Natural killer cell (primary cell): ENCODE results near the gene CDCA8. TPM values are rescaled to one million over a fixed set of nuclear protein-coding genes. Genes with fewer than 3 reads are reported as not detected.

ENCODE experiments used
- ATAC-seq, 3 donors: fragments of 150-1000 bp in 2 of 3; fragments of 200-7000 bp in 1 of 3; cut with Tn5 transposase; 1 replicate in 1 of 3; 2 replicates in 2 of 3; pipeline ENCODE4 v1.10.0; 2021; ENCODE audit warnings: mild to moderate bottlenecking in 2 of 3, moderate library complexity in 2 of 3
- DNase-seq, 2 donors: peaks; one replicate each; pipeline versions ENCODE4 v3.0.0 to v3.0.0-alpha.2; 2013 to 2021; ENCODE audit warnings: mixed read lengths in 1 of 2
- H3K27ac ChIP-seq: one replicate; pipeline ENCODE4 v1.5.1; 2013; ENCODE audit warnings: mild to moderate bottlenecking, low read length
- H3K27me3 ChIP-seq: one replicate; pipeline ENCODE4 v1.6.1; 2013; ENCODE audit warnings: low read length; ENCODE audit not compliant: control insufficient read depth, insufficient read depth
- H3K36me3 ChIP-seq: one replicate; pipeline ENCODE4 v1.6.1; 2013; ENCODE audit warnings: low read length; ENCODE audit not compliant: control insufficient read depth, insufficient read depth
- H3K4me1 ChIP-seq: one replicate; pipeline ENCODE4 v1.6.1; 2013; ENCODE audit warnings: low read length; ENCODE audit not compliant: control insufficient read depth, insufficient read depth
- H3K4me3 ChIP-seq: one replicate; pipeline ENCODE4 v1.5.1; 2013; ENCODE audit warnings: low read length
- H3K9me3 ChIP-seq: one replicate; pipeline ENCODE4 v1.6.1; 2013; ENCODE audit warnings: low read length; ENCODE audit not compliant: control insufficient read depth, insufficient read depth
- H3K27ac Mint-ChIP-seq, 2 donors: one replicate each; pipeline ENCODE4 v1.8.0; 2022; ENCODE audit warnings: mild to moderate bottlenecking in 2 of 2, mixed read lengths in 2 of 2, moderate library complexity in 1 of 2
- H3K27me3 Mint-ChIP-seq, 2 donors: one replicate each; pipeline ENCODE4 v1.8.0; 2022; ENCODE audit warnings: low read depth in 2 of 2, mixed read lengths in 2 of 2
- H3K36me3 Mint-ChIP-seq: one replicate; pipeline ENCODE4 v1.8.0; 2022; ENCODE audit warnings: mixed read lengths
- H3K4me1 Mint-ChIP-seq, 2 donors: one replicate each; pipeline ENCODE4 v1.8.0; 2022; ENCODE audit warnings: mixed read lengths in 2 of 2
- H3K4me3 Mint-ChIP-seq: one replicate; pipeline ENCODE4 v1.8.0; 2022; ENCODE audit warnings: mild to moderate bottlenecking, moderate library complexity, mixed read lengths
- H3K9me3 Mint-ChIP-seq, 2 donors: one replicate each; pipeline ENCODE4 v1.8.0; 2022; ENCODE audit warnings: mixed read lengths in 2 of 2
- WGBS: methylation state at CpG from one replicate; pipeline ENCODE4 v1.1.7; 2013; ENCODE audit warnings: missing lambda C conversion rate; ENCODE audit not compliant: insufficient coverage; 5-methylcytosine and 5-hydroxymethylcytosine counted together
- intact Hi-C: fragments of 100-400 bp; cut with micrococcal nuclease; formaldehyde crosslinking; loops from one replicate; pipeline ENCODE4 v1.14.2; 2022
- total RNA-seq, 4 donors: library from RNA; stranded (reverse); fragments of 120-200 nt in 1 of 4; gene quantifications; one replicate each; pipeline versions ENCODE4 v1.2.3 to v1.2.4, GENCODE V29; 2013 to 2022
- TF ChIP-seq, protein P1 (sequence below): fragments of 200-600 bp; IDR thresholded peaks from one replicate; pipeline ENCODE4 v1.8.0; 2022; ENCODE audit warnings: antibody characterized with exemption

Gene CDCA8
- total RNA-seq, 3 donors from 2014 or later (not counting 1 experiment from before 2014, with no cell fraction given): 1.6 to 3.3 (median 2.2) TPM

DNA sequence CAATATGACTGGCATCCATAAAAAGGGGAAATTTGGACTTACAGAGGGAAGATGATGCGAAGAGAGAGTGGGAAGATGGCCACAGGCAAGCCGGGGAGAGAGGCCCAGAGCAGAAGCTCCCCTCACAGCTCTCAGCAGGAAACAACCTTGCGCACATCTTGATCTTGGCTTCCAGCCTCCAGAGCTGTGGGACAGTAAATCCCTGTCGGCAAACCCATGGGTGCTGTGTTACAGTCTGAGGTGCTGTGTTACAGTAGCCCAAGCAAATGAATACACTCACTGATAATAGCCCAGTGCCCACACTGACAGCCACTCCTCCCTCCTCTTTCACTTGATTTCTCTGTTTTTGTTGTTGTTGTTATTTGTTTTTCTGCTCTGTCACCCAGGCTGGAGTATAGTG lies 22.4 kb downstream of the CDCA8 start:
- no peak for ATAC-seq
- TF ChIP-seq, protein P1, sequence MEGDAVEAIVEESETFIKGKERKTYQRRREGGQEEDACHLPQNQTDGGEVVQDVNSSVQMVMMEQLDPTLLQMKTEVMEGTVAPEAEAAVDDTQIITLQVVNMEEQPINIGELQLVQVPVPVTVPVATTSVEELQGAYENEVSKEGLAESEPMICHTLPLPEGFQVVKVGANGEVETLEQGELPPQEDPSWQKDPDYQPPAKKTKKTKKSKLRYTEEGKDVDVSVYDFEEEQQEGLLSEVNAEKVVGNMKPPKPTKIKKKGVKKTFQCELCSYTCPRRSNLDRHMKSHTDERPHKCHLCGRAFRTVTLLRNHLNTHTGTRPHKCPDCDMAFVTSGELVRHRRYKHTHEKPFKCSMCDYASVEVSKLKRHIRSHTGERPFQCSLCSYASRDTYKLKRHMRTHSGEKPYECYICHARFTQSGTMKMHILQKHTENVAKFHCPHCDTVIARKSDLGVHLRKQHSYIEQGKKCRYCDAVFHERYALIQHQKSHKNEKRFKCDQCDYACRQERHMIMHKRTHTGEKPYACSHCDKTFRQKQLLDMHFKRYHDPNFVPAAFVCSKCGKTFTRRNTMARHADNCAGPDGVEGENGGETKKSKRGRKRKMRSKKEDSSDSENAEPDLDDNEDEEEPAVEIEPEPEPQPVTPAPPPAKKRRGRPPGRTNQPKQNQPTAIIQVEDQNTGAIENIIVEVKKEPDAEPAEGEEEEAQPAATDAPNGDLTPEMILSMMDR: no peak
- H3K27ac Mint-ChIP-seq: no peak overlapping the region

DNA sequence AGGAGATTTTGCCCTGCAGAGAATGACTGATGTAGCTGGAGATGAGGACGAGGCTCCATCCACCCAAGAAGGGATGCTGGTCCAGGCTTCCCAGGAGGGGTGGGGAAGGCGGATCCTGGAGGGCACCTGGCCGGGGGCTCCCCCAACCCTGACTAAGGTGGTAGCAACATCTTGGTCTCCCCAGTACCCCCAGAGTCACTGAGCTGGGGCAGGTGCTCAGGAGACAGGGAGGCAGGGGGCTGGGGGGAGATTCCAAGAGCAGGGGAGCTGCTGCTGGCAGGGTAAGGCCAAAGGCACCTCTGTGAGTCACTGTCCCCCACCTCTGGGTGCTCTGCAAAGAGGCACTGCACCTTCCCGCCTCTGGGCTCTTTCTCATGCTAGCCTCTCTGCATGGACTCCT lies 24.0 kb downstream of the CDCA8 start:
- Histone ChIP-seq H3K4me1 (no peaks in the 10 kb centered on the region), H3K27me3 (no peaks in the 10 kb centered on the region), H3K9me3 (no peaks in the 10 kb centered on the region), H3K36me3 (no peaks in the 10 kb centered on the region), H3K4me3 (no peak overlapping the region), H3K27ac (no peak overlapping the region)
- Mint-ChIP-seq H3K9me3 (no peaks in the 10 kb centered on the region), H3K4me3 (no peak overlapping the region), H3K4me1 (no peaks in the 10 kb centered on the region), H3K36me3 (no peaks in the 10 kb centered on the region), H3K27me3 (no peaks in the 10 kb centered on the region), H3K27ac (no peak overlapping the region)
- TF ChIP-seq, protein P1: no peak
- WGBS: 83% methylated on average over 4 of the region's 4 CpGs
- no peak for DNase-seq
- ATAC-seq: no peak
- intact Hi-C loops: no loop called here

More for the DNA sequence above, 22.4 kb downstream of the CDCA8 start:
- Histone ChIP-seq H3K4me1 (no peaks in the 10 kb centered on the region), H3K36me3 (no peaks in the 10 kb centered on the region), H3K9me3 (no peaks in the 10 kb centered on the region), H3K27ac (no peak overlapping the region), H3K4me3 (no peak overlapping the region), H3K27me3 (no peaks in the 10 kb centered on the region)
- no peak for DNase-seq
- intact Hi-C loops: no loop called here
- no peaks in the 10 kb centered on the region for H3K9me3 Mint-ChIP-seq
- H3K4me3 Mint-ChIP-seq: no peak overlapping the region
- no peaks in the 10 kb centered on the region for H3K36me3 Mint-ChIP-seq
- H3K27me3 Mint-ChIP-seq: no peaks in the 10 kb centered on the region
- WGBS: 95% methylated on average over 4 of the region's 4 CpGs
- no peaks in the 10 kb centered on the region for H3K4me1 Mint-ChIP-seq

DNA sequence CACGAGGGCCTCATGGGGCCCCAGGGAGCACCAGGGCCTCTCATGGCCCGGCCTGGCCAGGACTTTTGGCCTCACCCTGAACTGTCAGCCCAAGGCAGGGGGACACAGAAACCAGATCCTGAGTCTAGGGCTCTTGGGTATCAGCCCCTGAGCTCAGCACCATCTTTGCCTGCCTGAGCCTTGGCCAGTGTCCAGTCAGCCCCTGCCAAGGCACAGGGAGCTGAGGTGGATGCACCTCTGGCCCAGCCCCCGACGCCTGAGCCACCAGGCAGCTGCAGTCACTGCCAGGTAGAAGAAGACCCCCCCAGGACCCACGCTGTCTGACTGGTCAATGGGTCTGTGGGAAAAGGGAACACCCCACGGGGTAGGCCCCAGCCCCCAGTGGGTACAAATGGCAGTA lies 25.3 kb downstream of the CDCA8 start:
- TF ChIP-seq, protein P1: no peak
- no peaks in the 10 kb centered on the region for H3K9me3 ChIP-seq
- Mint-ChIP-seq H3K4me3 (no peak overlapping the region), H3K27ac (no peak overlapping the region), H3K4me1 (no peaks in the 10 kb centered on the region), H3K9me3 (no peaks in the 10 kb centered on the region), H3K36me3 (no peaks in the 10 kb centered on the region), H3K27me3 (no peaks in the 10 kb centered on the region)
- no peaks in the 10 kb centered on the region for H3K36me3 ChIP-seq
- H3K27ac ChIP-seq: no peak overlapping the region
- ATAC-seq (no peak), DNase-seq (no peak)
- no peaks in the 10 kb centered on the region for H3K27me3 ChIP-seq
- H3K4me1 ChIP-seq: no peaks in the 10 kb centered on the region
- H3K4me3 ChIP-seq: no peak overlapping the region
- 81% methylated on average over 6 of the region's 6 CpGs for WGBS
- intact Hi-C loops: no loop called here

DNA sequence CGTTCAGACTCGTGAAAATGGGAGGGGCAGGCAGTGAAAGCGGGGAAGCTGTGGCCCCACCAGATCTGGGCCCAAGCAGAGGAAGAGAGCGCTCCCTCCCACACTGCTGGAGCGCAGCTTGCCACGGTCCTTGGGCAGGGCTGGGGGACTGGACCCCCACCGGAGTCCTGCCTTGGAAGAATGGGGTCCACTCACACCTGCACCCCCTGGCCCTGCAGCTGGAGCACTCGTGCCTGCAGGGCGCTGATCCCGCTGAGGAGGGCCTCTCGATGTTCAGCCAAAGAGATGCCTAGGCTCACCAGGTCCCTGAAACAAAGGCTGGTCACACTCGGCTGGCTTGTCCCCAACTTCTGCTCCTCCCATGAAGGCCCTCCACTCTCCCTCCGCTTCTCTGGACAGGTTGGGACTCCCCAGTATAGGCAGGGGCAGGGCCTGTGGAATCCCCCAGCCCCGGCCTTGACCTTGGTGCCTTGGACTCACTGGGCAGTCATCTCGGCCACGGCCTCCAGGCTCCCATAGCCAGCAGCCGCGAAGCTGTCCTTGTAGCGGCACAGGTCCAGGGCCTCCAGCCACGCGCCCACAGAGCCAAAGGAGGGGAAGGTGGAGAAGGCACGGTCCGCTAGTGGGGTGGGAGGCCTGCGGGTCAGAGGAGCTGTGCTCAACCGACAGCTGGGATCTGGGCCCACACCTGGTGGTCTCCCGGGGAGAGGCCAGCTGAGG lies 26.0 kb downstream of the CDCA8 start:
- H3K36me3 ChIP-seq: no peaks in the 10 kb centered on the region
- TF ChIP-seq, protein P1: no peak
- no peak for DNase-seq
- no peaks in the 10 kb centered on the region for H3K9me3 Mint-ChIP-seq
- WGBS: 90% methylated on average over 26 of the region's 26 CpGs
- H3K27ac ChIP-seq: no peak overlapping the region
- H3K36me3 Mint-ChIP-seq: no peaks in the 10 kb centered on the region
- no peaks in the 10 kb centered on the region for H3K27me3 ChIP-seq
- intact Hi-C loops: no loop called here
- H3K27ac Mint-ChIP-seq: no peak overlapping the region
- H3K27me3 Mint-ChIP-seq: no peaks in the 10 kb centered on the region
- no peak overlapping the region for H3K4me3 Mint-ChIP-seq
- no peaks in the 10 kb centered on the region for H3K4me1 Mint-ChIP-seq
- H3K4me3 ChIP-seq: no peak overlapping the region
- no peak for ATAC-seq
- H3K9me3 ChIP-seq: no peaks in the 10 kb centered on the region
- no peaks in the 10 kb centered on the region for H3K4me1 ChIP-seq
